ENCODE data around the gene TWNK. TPM values are rescaled to one million over a fixed set of nuclear protein-coding genes. Genes with fewer than 3 reads are reported as not detected.

Gene TWNK
- total and polyA plus RNA-seq, 2 experiments from 2014 or later, result 12.2 to 29.4 TPM

DNA sequence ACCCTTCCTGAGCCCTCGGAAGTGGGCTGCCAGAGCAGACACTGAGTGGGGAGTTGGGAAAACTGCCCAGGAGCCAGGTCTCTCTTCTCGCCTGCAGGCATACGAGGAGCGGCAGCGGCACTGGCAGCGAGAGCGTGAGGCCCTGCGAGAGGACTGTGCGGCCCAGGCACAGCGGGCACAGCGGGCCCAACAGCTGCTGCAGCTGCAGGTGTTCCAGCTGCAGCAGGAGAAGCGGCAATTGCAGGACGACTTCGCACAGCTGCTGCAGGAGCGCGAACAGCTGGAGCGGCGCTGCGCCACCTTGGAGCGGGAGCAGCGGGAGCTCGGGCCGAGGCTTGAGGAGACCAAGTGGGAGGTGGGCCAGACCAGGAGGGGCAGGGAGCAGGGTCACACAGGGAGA is 18.0 kb downstream of the TWNK start (continued):
- TF ChIP-seq CREB1 (CRISPR knock-in tag; IDR thresholded peaks at IDR 0.05; ENCODE audit: low read depth) (no peak), EZH2 (IDR thresholded peaks at IDR 0.05; ENCODE audit: low read depth, unreplicated experiment) (no peak), ZNF114 (CRISPR knock-in tag; IDR thresholded peaks at IDR 0.05) (no peak)
- TF ChIP-seq, protein P1, sequence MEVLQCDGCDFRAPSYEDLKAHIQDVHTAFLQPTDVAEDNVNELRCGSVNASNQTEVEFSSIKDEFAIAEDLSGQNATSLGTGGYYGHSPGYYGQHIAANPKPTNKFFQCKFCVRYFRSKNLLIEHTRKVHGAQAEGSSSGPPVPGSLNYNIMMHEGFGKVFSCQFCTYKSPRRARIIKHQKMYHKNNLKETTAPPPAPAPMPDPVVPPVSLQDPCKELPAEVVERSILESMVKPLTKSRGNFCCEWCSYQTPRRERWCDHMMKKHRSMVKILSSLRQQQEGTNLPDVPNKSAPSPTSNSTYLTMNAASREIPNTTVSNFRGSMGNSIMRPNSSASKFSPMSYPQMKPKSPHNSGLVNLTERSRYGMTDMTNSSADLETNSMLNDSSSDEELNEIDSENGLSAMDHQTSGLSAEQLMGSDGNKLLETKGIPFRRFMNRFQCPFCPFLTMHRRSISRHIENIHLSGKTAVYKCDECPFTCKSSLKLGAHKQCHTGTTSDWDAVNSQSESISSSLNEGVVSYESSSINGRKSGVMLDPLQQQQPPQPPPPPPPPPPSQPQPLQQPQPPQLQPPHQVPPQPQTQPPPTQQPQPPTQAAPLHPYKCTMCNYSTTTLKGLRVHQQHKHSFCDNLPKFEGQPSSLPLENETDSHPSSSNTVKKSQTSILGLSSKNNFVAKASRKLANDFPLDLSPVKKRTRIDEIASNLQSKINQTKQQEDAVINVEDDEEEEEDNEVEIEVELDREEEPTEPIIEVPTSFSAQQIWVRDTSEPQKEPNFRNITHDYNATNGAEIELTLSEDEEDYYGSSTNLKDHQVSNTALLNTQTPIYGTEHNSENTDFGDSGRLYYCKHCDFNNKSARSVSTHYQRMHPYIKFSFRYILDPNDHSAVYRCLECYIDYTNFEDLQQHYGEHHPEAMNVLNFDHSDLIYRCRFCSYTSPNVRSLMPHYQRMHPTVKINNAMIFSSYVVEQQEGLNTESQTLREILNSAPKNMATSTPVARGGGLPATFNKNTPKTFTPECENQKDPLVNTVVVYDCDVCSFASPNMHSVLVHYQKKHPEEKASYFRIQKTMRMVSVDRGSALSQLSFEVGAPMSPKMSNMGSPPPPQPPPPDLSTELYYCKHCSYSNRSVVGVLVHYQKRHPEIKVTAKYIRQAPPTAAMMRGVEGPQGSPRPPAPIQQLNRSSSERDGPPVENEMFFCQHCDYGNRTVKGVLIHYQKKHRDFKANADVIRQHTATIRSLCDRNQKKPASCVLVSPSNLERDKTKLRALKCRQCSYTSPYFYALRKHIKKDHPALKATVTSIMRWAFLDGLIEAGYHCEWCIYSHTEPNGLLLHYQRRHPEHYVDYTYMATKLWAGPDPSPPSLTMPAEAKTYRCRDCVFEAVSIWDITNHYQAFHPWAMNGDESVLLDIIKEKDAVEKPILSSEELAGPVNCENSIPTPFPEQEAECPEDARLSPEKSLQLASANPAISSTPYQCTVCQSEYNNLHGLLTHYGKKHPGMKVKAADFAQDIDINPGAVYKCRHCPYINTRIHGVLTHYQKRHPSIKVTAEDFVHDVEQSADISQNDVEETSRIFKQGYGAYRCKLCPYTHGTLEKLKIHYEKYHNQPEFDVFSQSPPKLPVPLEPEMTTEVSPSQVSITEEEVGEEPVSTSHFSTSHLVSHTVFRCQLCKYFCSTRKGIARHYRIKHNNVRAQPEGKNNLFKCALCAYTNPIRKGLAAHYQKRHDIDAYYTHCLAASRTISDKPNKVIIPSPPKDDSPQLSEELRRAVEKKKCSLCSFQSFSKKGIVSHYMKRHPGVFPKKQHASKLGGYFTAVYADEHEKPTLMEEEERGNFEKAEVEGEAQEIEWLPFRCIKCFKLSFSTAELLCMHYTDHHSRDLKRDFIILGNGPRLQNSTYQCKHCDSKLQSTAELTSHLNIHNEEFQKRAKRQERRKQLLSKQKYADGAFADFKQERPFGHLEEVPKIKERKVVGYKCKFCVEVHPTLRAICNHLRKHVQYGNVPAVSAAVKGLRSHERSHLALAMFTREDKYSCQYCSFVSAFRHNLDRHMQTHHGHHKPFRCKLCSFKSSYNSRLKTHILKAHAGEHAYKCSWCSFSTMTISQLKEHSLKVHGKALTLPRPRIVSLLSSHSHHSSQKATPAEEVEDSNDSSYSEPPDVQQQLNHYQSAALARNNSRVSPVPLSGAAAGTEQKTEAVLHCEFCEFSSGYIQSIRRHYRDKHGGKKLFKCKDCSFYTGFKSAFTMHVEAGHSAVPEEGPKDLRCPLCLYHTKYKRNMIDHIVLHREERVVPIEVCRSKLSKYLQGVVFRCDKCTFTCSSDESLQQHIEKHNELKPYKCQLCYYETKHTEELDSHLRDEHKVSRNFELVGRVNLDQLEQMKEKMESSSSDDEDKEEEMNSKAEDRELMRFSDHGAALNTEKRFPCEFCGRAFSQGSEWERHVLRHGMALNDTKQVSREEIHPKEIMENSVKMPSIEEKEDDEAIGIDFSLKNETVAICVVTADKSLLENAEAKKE (CRISPR knock-in tag; IDR thresholded peaks at IDR 0.05), result no peak

DNA sequence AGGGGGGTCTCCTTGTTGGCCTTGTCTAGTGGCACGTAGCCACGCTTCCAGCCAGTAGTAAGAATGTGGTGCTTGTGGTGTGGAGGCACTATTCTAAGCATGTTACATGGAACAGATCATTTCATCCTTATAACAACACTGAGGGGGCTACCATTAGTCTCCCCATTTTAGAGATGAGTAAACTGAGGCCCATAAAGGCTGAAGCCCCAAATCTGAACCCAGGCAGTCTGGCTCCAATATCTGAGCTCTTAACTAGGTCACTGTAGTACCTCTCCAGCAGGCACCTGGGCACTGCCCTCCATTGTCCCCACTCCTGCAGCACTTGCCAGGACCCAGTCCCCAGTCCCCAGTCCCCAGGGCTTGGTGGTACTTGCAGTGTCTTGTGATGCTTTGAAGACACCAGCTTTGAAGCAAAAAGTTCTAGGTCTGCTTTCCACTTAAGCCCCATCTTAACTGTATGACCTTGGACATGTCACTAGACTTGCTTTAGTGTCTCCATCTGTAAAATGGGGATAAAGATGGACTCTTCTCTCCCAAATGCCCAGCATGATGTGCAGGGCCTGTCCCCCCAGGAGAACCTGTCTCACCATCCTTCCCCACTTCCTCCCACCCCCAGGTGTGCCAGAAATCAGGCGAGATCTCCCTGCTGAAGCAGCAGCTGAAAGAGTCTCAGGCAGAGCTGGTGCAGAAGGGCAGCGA is 18.7 kb downstream of the TWNK start:
- no peak overlapping the region for H3K4me3 ChIP-seq
- no peak for DNase-seq (ENCODE audit: low spot score)
- Mint-ChIP-seq H3K27me3 (ENCODE audit: insufficient read depth, low read depth, poor library complexity) (peaks cover 8% of the 10 kb centered on the region), H3K9me3 (no peaks in the 10 kb centered on the region; the same call in 2 of the 3 replicates), H3K4me3 (no peak overlapping the region; the same call in 2 of the 3 replicates), H3K27ac (no peak overlapping the region), H3K4me1 (peaks cover 13% of the 10 kb centered on the region), H3K36me3 (ENCODE audit: low read depth) (peaks cover 37% of the 10 kb centered on the region)
- 0 out of 2 replicates have a peak, but pooled peaks cover 7% of the 10 kb centered on the region for H4K20me1 ChIP-seq (replicated peaks; ENCODE audit: insufficient read depth)
- H3K9me2 ChIP-seq (ENCODE audit: insufficient read depth), result no peaks in the 10 kb centered on the region
- peaks cover 4% of the 10 kb centered on the region for H3K4me1 ChIP-seq (ENCODE audit: insufficient read depth)
- H2AFZ ChIP-seq, result no peak overlapping the region
- H3F3A ChIP-seq (replicated peaks; ENCODE audit: low read depth), result 0 out of 2 replicates have a peak, but pooled peaks cover 3% of the 10 kb centered on the region
- no peaks in the 10 kb centered on the region; the same call in 1 of the 2 replicates for H3K36me3 ChIP-seq (ENCODE audit: insufficient read depth)
- peaks cover 9% of the 10 kb centered on the region for H3K79me2 ChIP-seq (replicated peaks; ENCODE audit: insufficient read depth)
- H3K27ac ChIP-seq (ENCODE audit: low read depth), result no peak overlapping the region
- no peak for ATAC-seq
- no peak overlapping the region for H3K4me2 ChIP-seq
- H3K27me3 ChIP-seq (ENCODE audit: insufficient read depth), result no peaks in the 10 kb centered on the region
- TF ChIP-seq JUNB (IDR thresholded peaks at IDR 0.05; ENCODE audit: unreplicated experiment), result no peak
- TF ChIP-seq, protein P2, sequence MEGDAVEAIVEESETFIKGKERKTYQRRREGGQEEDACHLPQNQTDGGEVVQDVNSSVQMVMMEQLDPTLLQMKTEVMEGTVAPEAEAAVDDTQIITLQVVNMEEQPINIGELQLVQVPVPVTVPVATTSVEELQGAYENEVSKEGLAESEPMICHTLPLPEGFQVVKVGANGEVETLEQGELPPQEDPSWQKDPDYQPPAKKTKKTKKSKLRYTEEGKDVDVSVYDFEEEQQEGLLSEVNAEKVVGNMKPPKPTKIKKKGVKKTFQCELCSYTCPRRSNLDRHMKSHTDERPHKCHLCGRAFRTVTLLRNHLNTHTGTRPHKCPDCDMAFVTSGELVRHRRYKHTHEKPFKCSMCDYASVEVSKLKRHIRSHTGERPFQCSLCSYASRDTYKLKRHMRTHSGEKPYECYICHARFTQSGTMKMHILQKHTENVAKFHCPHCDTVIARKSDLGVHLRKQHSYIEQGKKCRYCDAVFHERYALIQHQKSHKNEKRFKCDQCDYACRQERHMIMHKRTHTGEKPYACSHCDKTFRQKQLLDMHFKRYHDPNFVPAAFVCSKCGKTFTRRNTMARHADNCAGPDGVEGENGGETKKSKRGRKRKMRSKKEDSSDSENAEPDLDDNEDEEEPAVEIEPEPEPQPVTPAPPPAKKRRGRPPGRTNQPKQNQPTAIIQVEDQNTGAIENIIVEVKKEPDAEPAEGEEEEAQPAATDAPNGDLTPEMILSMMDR (conservative IDR thresholded peaks at IDR 0.05; ENCODE audit: low read depth in 2 of 2), result no peak
- TF ChIP-seq STAT1 (IDR thresholded peaks at IDR 0.05; ENCODE audit: unreplicated experiment), result no peak
- no peak for TF ChIP-seq POLR2AphosphoS5 (IDR thresholded peaks at IDR 0.05; ENCODE audit: low read depth)
- no peak for TF ChIP-seq EZH2 (IDR thresholded peaks at IDR 0.05; ENCODE audit: low read depth, unreplicated experiment)

All from GM23338 (cell line).